ENCODE results near the gene SFXN5.

SFXN5 gene

DNA sequence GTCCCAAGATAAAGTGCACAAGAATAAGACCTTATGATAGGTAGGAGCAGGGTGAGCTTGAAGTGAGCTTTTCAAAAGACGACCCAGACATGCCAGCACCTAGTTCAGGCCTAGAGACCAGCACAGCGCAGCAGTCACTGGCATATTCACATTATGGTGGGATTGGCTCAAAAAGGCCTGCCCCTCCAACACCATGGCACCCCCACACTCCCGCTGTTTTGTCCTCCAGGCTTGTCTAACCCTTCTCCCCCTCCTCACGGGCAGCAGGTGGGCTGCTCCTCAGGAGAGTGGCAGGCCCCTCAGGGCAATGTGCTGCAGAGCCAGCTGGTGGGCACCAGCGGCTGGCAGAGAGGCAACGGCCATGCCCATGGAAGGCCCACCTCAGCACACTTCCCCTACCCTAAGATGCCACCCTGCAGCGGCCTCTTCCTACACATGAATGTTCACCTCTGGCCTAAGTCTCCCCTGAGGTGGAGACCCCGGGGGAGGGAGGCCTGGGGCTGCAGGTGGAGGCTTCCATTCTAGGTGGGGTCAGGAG lies 128.6 kb downstream of the SFXN5 start:
- Histone ChIP-seq H3K27ac (ENCODE audit: low read depth, low read length) (no peak overlapping the region), H3K9ac (ENCODE audit: low read length) (no peak overlapping the region), H3K4me1 (ENCODE audit: control insufficient read depth, insufficient read depth, low read length) (no peaks in the 10 kb centered on the region), H3K4me3 (ENCODE audit: low read length) (no peak overlapping the region), H3K36me3 (ENCODE audit: control insufficient read depth, insufficient read depth, low read length) (no peaks in the 10 kb centered on the region), H3K27me3 (ENCODE audit: control insufficient read depth, insufficient read depth, low read length) (no peaks in the 10 kb centered on the region)

DNA sequence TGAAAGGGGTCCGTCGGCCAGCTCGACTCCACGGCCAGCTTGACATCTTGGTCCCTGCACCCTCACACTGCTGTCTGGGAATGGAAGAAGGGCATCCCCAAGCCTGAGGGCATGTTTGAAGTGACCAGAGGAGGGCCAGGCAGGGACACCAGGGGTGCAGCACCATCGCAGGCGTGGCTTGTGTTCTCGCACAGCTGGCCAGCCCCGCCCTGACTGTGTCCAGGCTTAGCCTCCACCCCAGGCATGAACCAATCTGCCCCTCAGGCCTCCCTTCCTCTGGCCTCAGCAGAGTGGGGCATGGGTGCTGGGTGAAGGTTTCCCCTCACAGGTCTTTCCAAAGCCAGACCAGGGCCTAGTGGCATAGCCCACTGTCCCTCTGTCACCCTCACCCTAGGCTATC lies 129.2 kb downstream of the SFXN5 start:
- H3K4me1 ChIP-seq (ENCODE audit: control insufficient read depth, insufficient read depth, low read length), result no peaks in the 10 kb centered on the region
- no peak overlapping the region for H3K27ac ChIP-seq (ENCODE audit: low read depth, low read length)
- H3K36me3 ChIP-seq (ENCODE audit: control insufficient read depth, insufficient read depth, low read length), result no peaks in the 10 kb centered on the region
- no peak overlapping the region for H3K9ac ChIP-seq (ENCODE audit: low read length)
- H3K27me3 ChIP-seq (ENCODE audit: control insufficient read depth, insufficient read depth, low read length), result no peaks in the 10 kb centered on the region
- H3K4me3 ChIP-seq (ENCODE audit: low read length), result no peak overlapping the region

GRCh38 chr2:72940786-72941185 lies 130.7 kb downstream of the SFXN5 start:
- Histone ChIP-seq H3K36me3 (ENCODE audit: control insufficient read depth, insufficient read depth, low read length) (no peaks in the 10 kb centered on the region), H3K27ac (ENCODE audit: low read depth, low read length) (no peak overlapping the region), H3K4me1 (ENCODE audit: control insufficient read depth, insufficient read depth, low read length) (no peaks in the 10 kb centered on the region), H3K27me3 (ENCODE audit: control insufficient read depth, insufficient read depth, low read length) (peaks cover 2% of the 10 kb centered on the region), H3K4me3 (ENCODE audit: low read length) (no peak overlapping the region), H3K9ac (ENCODE audit: low read length) (no peak overlapping the region)

DNA sequence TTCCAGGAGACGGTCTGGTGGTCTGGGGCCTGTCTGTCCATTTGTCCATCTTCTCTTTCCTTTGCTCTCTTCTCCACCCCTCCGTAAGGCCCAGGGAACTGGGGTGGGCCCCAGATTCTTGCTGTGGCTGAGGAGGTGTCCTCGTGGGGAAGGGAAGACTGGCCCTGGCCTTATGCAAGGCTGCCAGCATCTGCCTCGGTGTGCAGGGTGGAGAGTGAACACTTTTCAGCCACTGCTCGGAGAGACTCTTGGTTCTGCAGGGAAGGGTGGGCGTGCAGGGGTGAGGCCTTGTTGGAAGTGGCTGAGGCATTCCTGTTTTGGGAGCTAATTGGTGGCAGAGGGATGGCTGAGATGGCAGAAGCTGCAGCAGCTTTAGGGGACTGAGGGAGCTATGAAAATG lies 131.2 kb downstream of the SFXN5 start:
- Histone ChIP-seq H3K36me3 (ENCODE audit: control insufficient read depth, insufficient read depth, low read length) (no peaks in the 10 kb centered on the region), H3K9ac (ENCODE audit: low read length) (no peak overlapping the region), H3K27me3 (ENCODE audit: control insufficient read depth, insufficient read depth, low read length) (peaks cover 3% of the 10 kb centered on the region), H3K4me1 (ENCODE audit: control insufficient read depth, insufficient read depth, low read length) (no peaks in the 10 kb centered on the region), H3K4me3 (ENCODE audit: low read length) (no peak overlapping the region), H3K27ac (ENCODE audit: low read depth, low read length) (no peak overlapping the region)

GRCh38 chr2:72938455-72938854 lies 133.1 kb downstream of the SFXN5 start:
- Histone ChIP-seq H3K9ac (ENCODE audit: low read length) (no peak overlapping the region), H3K27ac (ENCODE audit: low read depth, low read length) (no peak overlapping the region), H3K4me1 (ENCODE audit: control insufficient read depth, insufficient read depth, low read length) (no peaks in the 10 kb centered on the region), H3K36me3 (ENCODE audit: control insufficient read depth, insufficient read depth, low read length) (no peaks in the 10 kb centered on the region), H3K4me3 (ENCODE audit: low read length) (no peak overlapping the region), H3K27me3 (ENCODE audit: control insufficient read depth, insufficient read depth, low read length) (peaks cover 3% of the 10 kb centered on the region)

GRCh38 chr2:72937356-72937669 lies 134.2 kb downstream of the SFXN5 start:
- peaks cover 3% of the 10 kb centered on the region for H3K27me3 ChIP-seq (ENCODE audit: control insufficient read depth, insufficient read depth, low read length)
- H3K9ac ChIP-seq (ENCODE audit: low read length), result no peak overlapping the region
- H3K27ac ChIP-seq (ENCODE audit: low read depth, low read length), result no peak overlapping the region
- H3K4me1 ChIP-seq (ENCODE audit: control insufficient read depth, insufficient read depth, low read length), result no peaks in the 10 kb centered on the region
- H3K36me3 ChIP-seq (ENCODE audit: control insufficient read depth, insufficient read depth, low read length), result no peaks in the 10 kb centered on the region
- no peak overlapping the region for H3K4me3 ChIP-seq (ENCODE audit: low read length)

GRCh38 chr2:72936660-72937355 lies 134.7 kb downstream of the SFXN5 start:
- H3K4me3 ChIP-seq (ENCODE audit: low read length), result no peak overlapping the region
- H3K27me3 ChIP-seq (ENCODE audit: control insufficient read depth, insufficient read depth, low read length), result peaks cover 3% of the 10 kb centered on the region
- no peak overlapping the region for H3K27ac ChIP-seq (ENCODE audit: low read depth, low read length)
- no peaks in the 10 kb centered on the region for H3K36me3 ChIP-seq (ENCODE audit: control insufficient read depth, insufficient read depth, low read length)
- H3K9ac ChIP-seq (ENCODE audit: low read length), result no peak overlapping the region
- H3K4me1 ChIP-seq (ENCODE audit: control insufficient read depth, insufficient read depth, low read length), result no peaks in the 10 kb centered on the region

DNA sequence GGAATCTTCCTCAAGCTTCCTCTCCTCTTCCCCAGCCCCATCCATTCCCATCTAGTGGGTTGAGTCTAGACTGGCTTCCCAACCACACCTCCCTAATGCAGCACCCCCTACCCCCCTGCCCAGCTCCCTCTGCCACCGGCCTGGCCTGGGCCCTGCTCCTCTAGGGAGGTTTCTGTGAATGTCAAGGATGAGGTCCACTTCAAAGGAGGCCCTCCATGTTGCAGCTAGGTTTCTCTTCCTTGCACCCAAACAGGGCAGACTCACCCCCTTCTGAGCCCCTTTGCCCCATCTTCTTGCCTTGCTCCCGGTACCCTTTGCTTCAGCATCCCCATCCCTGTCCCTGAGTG lies 135.9 kb downstream of the SFXN5 start:
- H3K4me3 ChIP-seq (ENCODE audit: low read length), result no peak overlapping the region
- H3K4me1 ChIP-seq (ENCODE audit: control insufficient read depth, insufficient read depth, low read length), result no peaks in the 10 kb centered on the region
- peaks cover 3% of the 10 kb centered on the region for H3K27me3 ChIP-seq (ENCODE audit: control insufficient read depth, insufficient read depth, low read length)
- H3K27ac ChIP-seq (ENCODE audit: low read depth, low read length), result no peak overlapping the region
- H3K9ac ChIP-seq (ENCODE audit: low read length), result no peak overlapping the region
- H3K36me3 ChIP-seq (ENCODE audit: control insufficient read depth, insufficient read depth, low read length), result no peaks in the 10 kb centered on the region

DNA sequence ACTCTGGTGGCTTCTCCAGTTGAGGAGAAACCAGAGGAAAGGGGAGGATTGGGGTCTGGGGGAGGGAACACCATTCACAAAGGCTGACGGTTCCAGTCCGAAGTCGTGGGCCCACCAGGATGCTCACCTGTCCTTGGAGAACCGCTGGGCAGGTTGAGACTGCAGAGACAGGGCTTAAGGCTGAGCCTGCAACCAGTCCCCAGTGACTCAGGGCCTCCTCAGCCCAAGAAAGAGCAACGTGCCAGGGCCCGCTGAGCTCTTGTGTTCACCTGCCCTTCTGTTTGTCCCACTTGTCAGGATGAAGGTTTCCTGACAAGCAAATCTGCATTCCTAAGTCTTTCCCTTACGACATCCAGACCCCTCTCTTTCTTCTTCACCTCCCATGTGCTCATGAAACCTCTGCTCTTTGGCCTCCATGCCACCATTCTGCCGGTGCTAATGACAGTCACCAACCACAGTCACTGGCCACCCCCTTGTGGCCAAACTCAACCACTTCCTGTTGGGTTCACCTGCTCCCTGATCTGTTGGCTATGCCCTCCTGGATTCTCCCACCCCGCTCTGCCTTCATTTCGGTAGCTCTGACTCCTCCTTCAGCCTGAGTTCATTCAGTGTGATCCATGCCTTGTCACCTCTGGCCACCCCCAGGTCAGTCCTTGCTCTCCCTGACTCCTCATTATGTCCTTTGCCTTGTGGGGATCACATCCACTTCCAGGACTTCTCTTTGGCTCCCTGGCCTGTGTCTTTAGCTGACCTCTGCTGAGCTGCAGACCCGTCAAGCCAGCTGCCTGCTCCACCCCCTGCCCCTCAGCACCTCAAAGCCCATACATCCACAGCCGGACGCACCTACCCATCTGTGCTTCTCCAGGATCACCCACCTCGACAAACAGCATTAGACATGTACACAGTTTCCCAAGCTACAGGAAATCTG lies 136.6 kb downstream of the SFXN5 start:
- Histone ChIP-seq H3K36me3 (ENCODE audit: control insufficient read depth, insufficient read depth, low read length) (no peaks in the 10 kb centered on the region), H3K4me1 (ENCODE audit: control insufficient read depth, insufficient read depth, low read length) (no peaks in the 10 kb centered on the region), H3K27ac (ENCODE audit: low read depth, low read length) (no peak overlapping the region), H3K4me3 (ENCODE audit: low read length) (no peak overlapping the region), H3K27me3 (ENCODE audit: control insufficient read depth, insufficient read depth, low read length) (peaks cover 3% of the 10 kb centered on the region), H3K9ac (ENCODE audit: low read length) (no peak overlapping the region)

DNA sequence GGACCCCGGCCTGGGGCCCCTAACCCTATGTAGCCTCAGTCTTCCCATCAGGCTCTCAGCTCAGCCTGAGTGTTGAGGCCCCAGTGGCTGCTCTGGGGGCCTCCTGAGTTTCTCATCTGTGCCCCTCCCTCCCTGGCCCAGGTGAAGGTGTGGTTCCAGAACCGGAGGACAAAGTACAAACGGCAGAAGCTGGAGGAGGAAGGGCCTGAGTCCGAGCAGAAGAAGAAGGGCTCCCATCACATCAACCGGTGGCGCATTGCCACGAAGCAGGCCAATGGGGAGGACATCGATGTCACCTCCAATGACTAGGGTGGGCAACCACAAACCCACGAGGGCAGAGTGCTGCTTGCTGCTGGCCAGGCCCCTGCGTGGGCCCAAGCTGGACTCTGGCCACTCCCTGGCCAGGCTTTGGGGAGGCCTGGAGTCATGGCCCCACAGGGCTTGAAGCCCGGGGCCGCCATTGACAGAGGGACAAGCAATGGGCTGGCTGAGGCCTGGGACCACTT lies 137.8 kb downstream of the SFXN5 start:
- Histone ChIP-seq H3K27ac (ENCODE audit: low read depth, low read length) (no peak overlapping the region), H3K4me3 (ENCODE audit: low read length) (no peak overlapping the region), H3K9ac (ENCODE audit: low read length) (no peak overlapping the region), H3K36me3 (ENCODE audit: control insufficient read depth, insufficient read depth, low read length) (no peaks in the 10 kb centered on the region), H3K27me3 (ENCODE audit: control insufficient read depth, insufficient read depth, low read length) (peaks cover 4% of the 10 kb centered on the region), H3K4me1 (ENCODE audit: control insufficient read depth, insufficient read depth, low read length) (no peaks in the 10 kb centered on the region)

DNA sequence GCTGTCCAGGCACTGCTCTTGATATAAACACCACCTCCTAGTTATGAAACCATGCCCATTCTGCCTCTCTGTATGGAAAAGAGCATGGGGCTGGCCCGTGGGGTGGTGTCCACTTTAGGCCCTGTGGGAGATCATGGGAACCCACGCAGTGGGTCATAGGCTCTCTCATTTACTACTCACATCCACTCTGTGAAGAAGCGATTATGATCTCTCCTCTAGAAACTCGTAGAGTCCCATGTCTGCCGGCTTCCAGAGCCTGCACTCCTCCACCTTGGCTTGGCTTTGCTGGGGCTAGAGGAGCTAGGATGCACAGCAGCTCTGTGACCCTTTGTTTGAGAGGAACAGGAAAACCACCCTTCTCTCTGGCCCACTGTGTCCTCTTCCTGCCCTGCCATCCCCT lies 138.3 kb downstream of the SFXN5 start:
- H3K4me3 ChIP-seq (ENCODE audit: low read length), result no peak overlapping the region
- H3K27me3 ChIP-seq (ENCODE audit: control insufficient read depth, insufficient read depth, low read length), result peaks cover 6% of the 10 kb centered on the region
- H3K4me1 ChIP-seq (ENCODE audit: control insufficient read depth, insufficient read depth, low read length), result no peaks in the 10 kb centered on the region
- H3K9ac ChIP-seq (ENCODE audit: low read length), result no peak overlapping the region
- H3K27ac ChIP-seq (ENCODE audit: low read depth, low read length), result no peak overlapping the region
- no peaks in the 10 kb centered on the region for H3K36me3 ChIP-seq (ENCODE audit: control insufficient read depth, insufficient read depth, low read length)

DNA sequence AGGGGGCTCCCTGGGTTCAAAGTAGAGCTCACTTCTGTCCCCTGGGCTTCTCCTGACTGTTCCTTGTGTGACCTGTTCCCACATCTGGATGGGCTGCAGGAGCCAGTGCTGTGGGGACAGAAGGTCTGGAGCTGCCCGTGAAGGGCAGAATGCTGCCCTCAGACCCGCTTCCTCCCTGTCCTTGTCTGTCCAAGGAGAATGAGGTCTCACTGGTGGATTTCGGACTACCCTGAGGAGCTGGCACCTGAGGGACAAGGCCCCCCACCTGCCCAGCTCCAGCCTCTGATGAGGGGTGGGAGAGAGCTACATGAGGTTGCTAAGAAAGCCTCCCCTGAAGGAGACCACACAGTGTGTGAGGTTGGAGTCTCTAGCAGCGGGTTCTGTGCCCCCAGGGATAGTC lies 138.7 kb downstream of the SFXN5 start:
- Histone ChIP-seq H3K27ac (ENCODE audit: low read depth, low read length) (no peak overlapping the region), H3K36me3 (ENCODE audit: control insufficient read depth, insufficient read depth, low read length) (no peaks in the 10 kb centered on the region), H3K9ac (ENCODE audit: low read length) (no peak overlapping the region), H3K4me3 (ENCODE audit: low read length) (no peak overlapping the region), H3K4me1 (ENCODE audit: control insufficient read depth, insufficient read depth, low read length) (no peaks in the 10 kb centered on the region), H3K27me3 (ENCODE audit: control insufficient read depth, insufficient read depth, low read length) (peaks cover 9% of the 10 kb centered on the region)
